Measurements from ENCODE around the gene KIF5A. TPM values are rescaled to one million over a fixed set of nuclear protein-coding genes. Genes with fewer than 3 reads are reported as not detected.
"Not testable (repeated sequence)": the region's sequence is repeated elsewhere in the genome, so short reads cannot be mapped to it uniquely, and the experiment has no call there.

KIF5A gene
- total RNA-seq = 1 to 10 TPM; 1.8 to 2.1 TPM
- 0.12 TPM for polyA plus RNA-seq

- peak; percentile 50 to 75 (median 56) for DNase-seq
- H3K36me3 Mint-ChIP-seq = peaks cover 0 to 13% (median 0%) of the 10 kb centered on the region in 3 donors
- H3K27me3 ChIP-seq (ENCODE audit: insufficient read depth, low read length, poor library complexity, severe bottlenecking) = no peaks in the 10 kb centered on the region
- H3K4me3 Mint-ChIP-seq = peak within 1 kb of the TSS; percentile 66 to 91 (median 73)
- no peaks in the 10 kb centered on the region for H3K9me3 ChIP-seq (ENCODE audit: low read length)
- peak within 1 kb of the TSS; percentile 58 for H3K4me3 ChIP-seq (ENCODE audit: low read length)
- peaks cover 36 to 45% (median 39%) of the 10 kb centered on the region in 3 donors for H3K4me1 Mint-ChIP-seq
- peaks cover 0 to 9% of the 10 kb centered on the region in 2 donors for H3K27me3 Mint-ChIP-seq
- ChIA-PET CTCF (no interaction called here), POLR2A (no interaction called here)
- no peaks in the 10 kb centered on the region for H3K9me3 Mint-ChIP-seq
- H3K36me3 ChIP-seq (ENCODE audit: insufficient read depth, low read length) = no peaks in the 10 kb centered on the region
- H3K4me1 ChIP-seq (ENCODE audit: insufficient read depth, low read length) = peaks cover 30% of the 10 kb centered on the region
- H3K27ac Mint-ChIP-seq = peak within 1 kb of the TSS in 5 of 8 donors; percentile 21 to 73 (median 64)
- H3K27ac ChIP-seq (ENCODE audit: low read depth, low read length) = peak within 1 kb of the TSS; percentile 40
These were observed at the start of gene KIF5A for GRCh38 chr12:57549909-57550640. KIF5A (plus strand) TSS chr12:57550044; CDS start chr12:57550272, 228 bp downstream.

GRCh38 chr12:57500213-57500612, 49.6 kb upstream of the KIF5A start:
- no peak overlapping the region for H3K4me3 ChIP-seq (ENCODE audit: low read length)
- POLR2A ChIA-PET = no interaction called here
- peaks cover 47% of the 10 kb centered on the region for H3K36me3 ChIP-seq (ENCODE audit: insufficient read depth, low read length)
- CTCF ChIA-PET = interaction anchor here (1.1 to 1.4 kb wide), 2 partner anchors 42 to 405 kb away, joined by 3 read pairs; no protein-coding TSS in a partner anchor
- H3K27ac ChIP-seq (ENCODE audit: low read depth, low read length) = no peak overlapping the region
- no peak overlapping the region for H3K4me3 Mint-ChIP-seq
- no peaks in the 10 kb centered on the region for H3K9me3 ChIP-seq (ENCODE audit: low read length)
- no peaks in the 10 kb centered on the region for H3K4me1 ChIP-seq (ENCODE audit: insufficient read depth, low read length)
- H3K27me3 Mint-ChIP-seq = peaks cover 0 to 2% of the 10 kb centered on the region in 2 donors
- H3K27ac Mint-ChIP-seq = peak overlapping the region in 3 of 8 donors; percentile 36 to 68 (median 53)
- H3K9me3 Mint-ChIP-seq = no peaks in the 10 kb centered on the region
- no peaks in the 10 kb centered on the region for H3K27me3 ChIP-seq (ENCODE audit: insufficient read depth, low read length, poor library complexity, severe bottlenecking)
- peaks cover 14 to 81% (median 33%) of the 10 kb centered on the region in 3 donors for H3K36me3 Mint-ChIP-seq
- DNase-seq = no peak
- H3K4me1 Mint-ChIP-seq = peaks cover 0 to 5% (median 0%) of the 10 kb centered on the region in 3 donors

- H3K27me3 ChIP-seq (ENCODE audit: insufficient read depth, low read length, poor library complexity, severe bottlenecking); H3K9me3 Mint-ChIP-seq; POLR2A ChIA-PET; H3K27me3 Mint-ChIP-seq; H3K4me1 ChIP-seq (ENCODE audit: insufficient read depth, low read length); CTCF ChIA-PET; H3K9me3 ChIP-seq (ENCODE audit: low read length); H3K27ac ChIP-seq (ENCODE audit: low read depth, low read length); DNase-seq; H3K4me1 Mint-ChIP-seq; H3K4me3 ChIP-seq (ENCODE audit: low read length); H3K4me3 Mint-ChIP-seq; H3K27ac Mint-ChIP-seq: not testable (repeated sequence)
- H3K36me3 ChIP-seq (ENCODE audit: insufficient read depth, low read length) = peaks cover 49% of the 10 kb centered on the region
- peaks cover 12 to 74% (median 28%) of the 10 kb centered on the region in 3 donors for H3K36me3 Mint-ChIP-seq
These were observed 47.4 kb upstream of the KIF5A start for GRCh38 chr12:57502311-57502969.

GRCh38 chr12:57506541-57506940, 43.3 kb upstream of the KIF5A start:
- H3K4me3 Mint-ChIP-seq; H3K9me3 ChIP-seq (ENCODE audit: low read length); POLR2A ChIA-PET; H3K27me3 ChIP-seq (ENCODE audit: insufficient read depth, low read length, poor library complexity, severe bottlenecking); H3K27ac ChIP-seq (ENCODE audit: low read depth, low read length); H3K4me1 Mint-ChIP-seq; CTCF ChIA-PET; H3K27ac Mint-ChIP-seq; DNase-seq; H3K9me3 Mint-ChIP-seq; H3K27me3 Mint-ChIP-seq; H3K4me1 ChIP-seq (ENCODE audit: insufficient read depth, low read length); H3K4me3 ChIP-seq (ENCODE audit: low read length): not testable (repeated sequence)
- H3K36me3 ChIP-seq (ENCODE audit: insufficient read depth, low read length) = peaks cover 25% of the 10 kb centered on the region
- peaks cover 0 to 61% (median 16%) of the 10 kb centered on the region in 3 donors for H3K36me3 Mint-ChIP-seq

GRCh38 chr12:57507796-57508195, 42.0 kb upstream of the KIF5A start:
- H3K4me3 Mint-ChIP-seq; H3K9me3 Mint-ChIP-seq; H3K27ac Mint-ChIP-seq; H3K4me3 ChIP-seq (ENCODE audit: low read length); H3K9me3 ChIP-seq (ENCODE audit: low read length); H3K4me1 Mint-ChIP-seq; H3K27ac ChIP-seq (ENCODE audit: low read depth, low read length); POLR2A ChIA-PET; H3K4me1 ChIP-seq (ENCODE audit: insufficient read depth, low read length); H3K27me3 ChIP-seq (ENCODE audit: insufficient read depth, low read length, poor library complexity, severe bottlenecking); DNase-seq; CTCF ChIA-PET; H3K27me3 Mint-ChIP-seq: not testable (repeated sequence)
- H3K36me3 Mint-ChIP-seq = peaks cover 7 to 66% (median 21%) of the 10 kb centered on the region in 3 donors
- H3K36me3 ChIP-seq (ENCODE audit: insufficient read depth, low read length) = peaks cover 35% of the 10 kb centered on the region

- Mint-ChIP-seq H3K9me3 (no peaks in the 10 kb centered on the region), H3K27me3 (no peaks in the 10 kb centered on the region), H3K27ac (peak overlapping the region in 1 of 8 donors; percentile 26), H3K36me3 (peaks cover 8 to 68% (median 20%) of the 10 kb centered on the region in 3 donors), H3K4me3 (no peak overlapping the region), H3K4me1 (peaks cover 0 to 6% (median 0%) of the 10 kb centered on the region in 3 donors)
- peaks cover 45% of the 10 kb centered on the region for H3K36me3 ChIP-seq (ENCODE audit: insufficient read depth, low read length)
- peak in 1 of 5 donors; percentile 25 for DNase-seq
- no peaks in the 10 kb centered on the region for H3K9me3 ChIP-seq (ENCODE audit: low read length)
- no peak overlapping the region for H3K4me3 ChIP-seq (ENCODE audit: low read length)
- ChIA-PET POLR2A (interaction anchor here (0.8 kb wide), 1 partner anchor 34 kb away, joined by 7 read pairs; no protein-coding TSS in a partner anchor), CTCF (interaction anchor here (1.3 kb wide), 1 partner anchor 48 kb away, joined by 3 read pairs; no protein-coding TSS in a partner anchor)
- no peak overlapping the region for H3K27ac ChIP-seq (ENCODE audit: low read depth, low read length)
- H3K4me1 ChIP-seq (ENCODE audit: insufficient read depth, low read length) = no peaks in the 10 kb centered on the region
- H3K27me3 ChIP-seq (ENCODE audit: insufficient read depth, low read length, poor library complexity, severe bottlenecking) = no peaks in the 10 kb centered on the region
These were observed 38.7 kb upstream of the KIF5A start for GRCh38 chr12:57511161-57511560.

- Histone ChIP-seq H3K27ac (ENCODE audit: low read depth, low read length) (no peak overlapping the region), H3K36me3 (ENCODE audit: insufficient read depth, low read length) (peaks cover 47% of the 10 kb centered on the region), H3K4me3 (ENCODE audit: low read length) (no peak overlapping the region), H3K27me3 (ENCODE audit: insufficient read depth, low read length, poor library complexity, severe bottlenecking) (no peaks in the 10 kb centered on the region), H3K9me3 (ENCODE audit: low read length) (no peaks in the 10 kb centered on the region), H3K4me1 (ENCODE audit: insufficient read depth, low read length) (no peaks in the 10 kb centered on the region)
- peaks cover 0 to 6% (median 0%) of the 10 kb centered on the region in 3 donors for H3K4me1 Mint-ChIP-seq
- CTCF ChIA-PET = interaction anchor here (1.3 kb wide), 1 partner anchor 49 kb away, joined by 3 read pairs; no protein-coding TSS in a partner anchor
- POLR2A ChIA-PET = interaction anchor here (0.8 kb wide), 1 partner anchor 35 kb away, joined by 7 read pairs; no protein-coding TSS in a partner anchor
- peak overlapping the region in 5 of 8 donors; percentile 31 to 93 (median 64) for H3K27ac Mint-ChIP-seq
- H3K27me3 Mint-ChIP-seq = no peaks in the 10 kb centered on the region
- no peak overlapping the region for H3K4me3 Mint-ChIP-seq
- peaks cover 8 to 72% (median 21%) of the 10 kb centered on the region in 3 donors for H3K36me3 Mint-ChIP-seq
- no peaks in the 10 kb centered on the region for H3K9me3 Mint-ChIP-seq
- DNase-seq = peak in 1 of 5 donors; percentile 18
These were observed 38.1 kb upstream of the KIF5A start for GRCh38 chr12:57511588-57512325.

Measured in CD8-positive, alpha-beta memory T cell (primary cell).